Muscle layer of duodenum (tissue), 2 donors: Measurements from ENCODE around the gene DGKG.

Source experiments
- H3K27ac ChIP-seq: one replicate; pipeline ENCODE4 v1.7.0; 2013; ENCODE audit warnings: mild to moderate bottlenecking, low read length
- H3K27me3 ChIP-seq: one replicate; pipeline ENCODE4 v1.7.0; 2013; ENCODE audit warnings: low read depth, mild to moderate bottlenecking, control low read depth, low read length
- H3K36me3 ChIP-seq, 2 donors: one replicate each; pipeline ENCODE4 v1.7.0; 2013; ENCODE audit warnings: low read length in 2 of 2, control low read depth in 1 of 2, mild to moderate bottlenecking in 1 of 2; ENCODE audit not compliant: insufficient read depth in 2 of 2, control insufficient read depth in 1 of 2
- H3K4me1 ChIP-seq, 2 donors: one replicate each; pipeline ENCODE4 v1.7.0; 2013; ENCODE audit warnings: low read length in 2 of 2, mild to moderate bottlenecking in 2 of 2, control low read depth in 1 of 2, moderate library complexity in 1 of 2; ENCODE audit not compliant: insufficient read depth in 2 of 2, control insufficient read depth in 1 of 2
- H3K4me3 ChIP-seq, 2 donors: one replicate each; pipeline ENCODE4 v1.7.0; 2013; ENCODE audit warnings: low read length in 2 of 2, low read depth in 1 of 2, mild to moderate bottlenecking in 1 of 2
- H3K9me3 ChIP-seq, 2 donors: one replicate each; pipeline ENCODE4 v1.7.0; 2013; ENCODE audit warnings: low read length in 2 of 2, control low read depth in 1 of 2, mild to moderate bottlenecking in 1 of 2; ENCODE audit not compliant: control insufficient read depth in 1 of 2
- donor health status: healthy.

Gene DGKG

GRCh38 chr3:186268616-186269448 lies 93.2 kb downstream of the DGKG start:
- H3K9me3 ChIP-seq: no peaks in the 10 kb centered on the region
- H3K4me1 ChIP-seq: no peaks in the 10 kb centered on the region
- H3K27ac ChIP-seq: no peak overlapping the region
- peaks cover 0 to 18% of the 10 kb centered on the region in 2 donors for H3K36me3 ChIP-seq
- no peak overlapping the region for H3K4me3 ChIP-seq
- no peaks in the 10 kb centered on the region for H3K27me3 ChIP-seq

GRCh38 chr3:186267758-186268157 lies 94.3 kb downstream of the DGKG start:
- H3K4me3 ChIP-seq: no peak overlapping the region
- no peaks in the 10 kb centered on the region for H3K9me3 ChIP-seq
- no peak overlapping the region for H3K27ac ChIP-seq
- no peaks in the 10 kb centered on the region for H3K27me3 ChIP-seq
- H3K36me3 ChIP-seq: peaks cover 0 to 18% of the 10 kb centered on the region in 2 donors
- no peaks in the 10 kb centered on the region for H3K4me1 ChIP-seq

GRCh38 chr3:186264608-186265400 lies 97.2 kb downstream of the DGKG start:
- Histone ChIP-seq H3K27ac (no peak overlapping the region), H3K9me3 (no peaks in the 10 kb centered on the region), H3K4me3 (no peak overlapping the region), H3K27me3 (no peaks in the 10 kb centered on the region), H3K36me3 (peaks cover 2 to 13% of the 10 kb centered on the region in 2 donors), H3K4me1 (no peaks in the 10 kb centered on the region)

- H3K36me3 ChIP-seq: peaks cover 2 to 18% of the 10 kb centered on the region in 2 donors
- no peak overlapping the region for H3K27ac ChIP-seq
- no peak overlapping the region for H3K4me3 ChIP-seq
- H3K4me1 ChIP-seq: no peaks in the 10 kb centered on the region
- H3K27me3 ChIP-seq: no peaks in the 10 kb centered on the region
- no peaks in the 10 kb centered on the region for H3K9me3 ChIP-seq
Measured at GRCh38 chr3:186261638-186262037, 100.4 kb downstream of the DGKG start.

- no peak overlapping the region for H3K27ac ChIP-seq
- H3K27me3 ChIP-seq: no peaks in the 10 kb centered on the region
Measured at GRCh38 chr3:186260726-186261125, 101.3 kb downstream of the DGKG start.

GRCh38 chr3:186259612-186260383 lies 102.2 kb downstream of the DGKG start:
- peaks cover 2 to 25% of the 10 kb centered on the region in 2 donors for H3K36me3 ChIP-seq
- H3K4me3 ChIP-seq: no peak overlapping the region
- H3K27me3 ChIP-seq: no peaks in the 10 kb centered on the region
- no peaks in the 10 kb centered on the region for H3K9me3 ChIP-seq
- H3K27ac ChIP-seq: no peak overlapping the region
- H3K4me1 ChIP-seq: no peaks in the 10 kb centered on the region

More at GRCh38 chr3:186260726-186261125, 101.3 kb downstream of the DGKG start:
- Histone ChIP-seq H3K4me1 (no peaks in the 10 kb centered on the region), H3K9me3 (no peaks in the 10 kb centered on the region), H3K4me3 (no peak overlapping the region), H3K36me3 (peaks cover 2 to 25% of the 10 kb centered on the region in 2 donors)

- Histone ChIP-seq H3K4me1 (no peaks in the 10 kb centered on the region), H3K9me3 (no peaks in the 10 kb centered on the region), H3K36me3 (peaks cover 2 to 29% of the 10 kb centered on the region in 2 donors), H3K27me3 (no peaks in the 10 kb centered on the region), H3K4me3 (no peak overlapping the region), H3K27ac (no peak overlapping the region)
Measured at GRCh38 chr3:186258968-186259367, 103.1 kb downstream of the DGKG start.

- Histone ChIP-seq H3K27me3 (no peaks in the 10 kb centered on the region), H3K4me3 (no peak overlapping the region), H3K9me3 (no peaks in the 10 kb centered on the region), H3K4me1 (no peaks in the 10 kb centered on the region), H3K27ac (no peak overlapping the region), H3K36me3 (peaks cover 2 to 29% of the 10 kb centered on the region in 2 donors)
Measured at GRCh38 chr3:186257866-186258265, 104.2 kb downstream of the DGKG start.

GRCh38 chr3:186255703-186256331 lies 106.2 kb downstream of the DGKG start:
- H3K4me1 ChIP-seq: no peaks in the 10 kb centered on the region
- no peaks in the 10 kb centered on the region for H3K9me3 ChIP-seq
- H3K4me3 ChIP-seq: no peak overlapping the region
- H3K27ac ChIP-seq: no peak overlapping the region
- H3K36me3 ChIP-seq: peaks cover 2 to 46% of the 10 kb centered on the region in 2 donors
- H3K27me3 ChIP-seq: no peaks in the 10 kb centered on the region

GRCh38 chr3:186254676-186255650 lies 107.1 kb downstream of the DGKG start:
- no peak overlapping the region for H3K4me3 ChIP-seq
- peaks cover 0 to 45% of the 10 kb centered on the region in 2 donors for H3K36me3 ChIP-seq
- no peaks in the 10 kb centered on the region for H3K9me3 ChIP-seq
- H3K27me3 ChIP-seq: no peaks in the 10 kb centered on the region
- no peak overlapping the region for H3K27ac ChIP-seq
- H3K4me1 ChIP-seq: no peaks in the 10 kb centered on the region
